Stimulated activated naive CD8-positive, alpha-beta T cell treated with anti-CD3 and anti-CD28 coated beads, Interleukin-15, amount 100 ng/mL, for 72 hours (primary cell): ENCODE data around the gene BCHE.

Experiments used
- ATAC-seq: fragments of 150-1000 bp; cut with Tn5 transposase; 2 replicates; pipeline ENCODE4 v1.10.0; 2021; ENCODE audit warnings: mild to moderate bottlenecking, moderate library complexity
- DNase-seq, 2 donors: peaks; one replicate each; pipeline ENCODE4 v3.0.0; 2021 to 2022
- H3K27ac Mint-ChIP-seq, 2 donors: one replicate each; pipeline ENCODE4 v1.8.0; 2022; ENCODE audit warnings: mild to moderate bottlenecking in 2 of 2, mixed read lengths in 2 of 2, moderate library complexity in 2 of 2
- H3K27me3 Mint-ChIP-seq: one replicate; pipeline ENCODE4 v1.8.0; 2022; ENCODE audit warnings: mixed read lengths
- H3K4me1 Mint-ChIP-seq: one replicate; pipeline ENCODE4 v1.8.0; 2022; ENCODE audit warnings: mild to moderate bottlenecking, mixed read lengths
- H3K4me3 Mint-ChIP-seq, 2 donors: one replicate each; pipeline ENCODE4 v1.8.0; 2022; ENCODE audit warnings: mild to moderate bottlenecking in 2 of 2, mixed read lengths in 2 of 2, moderate library complexity in 1 of 2
- H3K9me3 Mint-ChIP-seq, 2 donors: one replicate each; pipeline ENCODE4 v1.8.0; 2022; ENCODE audit warnings: mixed read lengths in 2 of 2

The BCHE gene

GRCh38 chr3:165746874-165747273, 90.3 kb downstream of the BCHE start:
- H3K4me1 Mint-ChIP-seq: no peaks in the 10 kb centered on the region
- H3K9me3 Mint-ChIP-seq: peaks cover 0 to 7% of the 10 kb centered on the region in 2 donors
- no peak overlapping the region for H3K27ac Mint-ChIP-seq
- H3K4me3 Mint-ChIP-seq: no peak overlapping the region
- no peaks in the 10 kb centered on the region for H3K27me3 Mint-ChIP-seq
- no peak for ATAC-seq
- DNase-seq: no peak

- ATAC-seq (no peak), DNase-seq (no peak)
- peaks cover 2 to 8% of the 10 kb centered on the region in 2 donors for H3K9me3 Mint-ChIP-seq
- no peaks in the 10 kb centered on the region for H3K4me1 Mint-ChIP-seq
- H3K4me3 Mint-ChIP-seq: no peak overlapping the region
- no peak overlapping the region for H3K27ac Mint-ChIP-seq
- H3K27me3 Mint-ChIP-seq: no peaks in the 10 kb centered on the region
Observed at GRCh38 chr3:165744025-165744424, 93.2 kb downstream of the BCHE start.

GRCh38 chr3:165742351-165742750, 94.9 kb downstream of the BCHE start:
- H3K4me3 Mint-ChIP-seq: no peak overlapping the region
- no peak for DNase-seq
- peaks cover 7 to 8% of the 10 kb centered on the region in 2 donors for H3K9me3 Mint-ChIP-seq
- no peak for ATAC-seq
- no peaks in the 10 kb centered on the region for H3K4me1 Mint-ChIP-seq
- H3K27ac Mint-ChIP-seq: no peak overlapping the region
- no peaks in the 10 kb centered on the region for H3K27me3 Mint-ChIP-seq

GRCh38 chr3:165729756-165730155, 107.5 kb downstream of the BCHE start:
- no peak for ATAC-seq
- H3K4me3 Mint-ChIP-seq: no peak overlapping the region
- DNase-seq: no peak
- peaks cover 0 to 8% of the 10 kb centered on the region in 2 donors for H3K9me3 Mint-ChIP-seq
- no peak overlapping the region for H3K27ac Mint-ChIP-seq
- H3K4me1 Mint-ChIP-seq: no peaks in the 10 kb centered on the region
- no peaks in the 10 kb centered on the region for H3K27me3 Mint-ChIP-seq

GRCh38 chr3:165728924-165729323, 108.3 kb downstream of the BCHE start:
- Mint-ChIP-seq H3K27ac (no peak overlapping the region), H3K27me3 (no peaks in the 10 kb centered on the region), H3K4me1 (no peaks in the 10 kb centered on the region), H3K4me3 (no peak overlapping the region), H3K9me3 (peaks cover 0 to 8% of the 10 kb centered on the region in 2 donors)
- ATAC-seq (no peak), DNase-seq (no peak)

- no peak for ATAC-seq
- peaks cover 0 to 8% of the 10 kb centered on the region in 2 donors for H3K9me3 Mint-ChIP-seq
Observed at GRCh38 chr3:165725296-165725695, 111.9 kb downstream of the BCHE start.

More at GRCh38 chr3:165725296-165725695, 111.9 kb downstream of the BCHE start:
- no peak for DNase-seq
- Mint-ChIP-seq H3K4me1 (no peaks in the 10 kb centered on the region), H3K27ac (no peak overlapping the region), H3K4me3 (no peak overlapping the region), H3K27me3 (no peaks in the 10 kb centered on the region)
